Posterior cingulate gyrus (tissue), 11 donors: ENCODE measurements around the gene VSIG10L.

ENCODE experiments used
- DNase-seq, 10 donors: peaks; one replicate each; pipeline versions ENCODE4 v3.0.0 to v3.0.0-alpha.2; 2020 to 2021; ENCODE audit warnings: mixed read lengths in 3 of 10
- intact Hi-C: fragments of 100-400 bp; cut with DNase I; formaldehyde crosslinking; loops from one replicate; pipeline ENCODE4 v1.15.1; 2023

The VSIG10L gene

GRCh38 chr19:51321799-51322198 lies 20.1 kb downstream of the VSIG10L start:
- intact Hi-C loops = no loop called here
- no peak for DNase-seq

- peak in 3 of 10 donors; percentile 42 to 90 (median 80) for DNase-seq
- intact Hi-C loops = no loop called here
These were observed 21.7 kb downstream of the VSIG10L start for GRCh38 chr19:51320280-51320657.

- intact Hi-C loops = no loop called here
These were observed 22.2 kb downstream of the VSIG10L start for GRCh38 chr19:51319649-51320279.

GRCh38 chr19:51318687-51319648 lies 23.0 kb downstream of the VSIG10L start:
- DNase-seq = no peak
- intact Hi-C loops = no loop called here

More at GRCh38 chr19:51319649-51320279, 22.2 kb downstream of the VSIG10L start:
- no peak for DNase-seq

- intact Hi-C loops = no loop called here
- no peak for DNase-seq
These were observed 24.0 kb downstream of the VSIG10L start for GRCh38 chr19:51317968-51318367.

- peak in 1 of 10 donors; percentile 70 for DNase-seq
- intact Hi-C loops = no loop called here
These were observed 24.6 kb downstream of the VSIG10L start for GRCh38 chr19:51317376-51317775.

- intact Hi-C loops = no loop called here
- no peak for DNase-seq
These were observed 25.3 kb downstream of the VSIG10L start for GRCh38 chr19:51316688-51317087.

GRCh38 chr19:51311351-51312257 lies 30.3 kb downstream of the VSIG10L start, which contains the start of gene IGLON5:
IGLON5 (plus strand) TSS chr19:51311644; CDS start chr19:51311848, 204 bp downstream.
- DNase-seq = peak in 1 of 10 donors; percentile 57
- intact Hi-C loops = no loop called here

- no peak for DNase-seq
These were observed 36.5 kb downstream of the VSIG10L start for GRCh38 chr19:51305479-51305878.

GRCh38 chr19:51301266-51301665 lies 40.7 kb downstream of the VSIG10L start:
- intact Hi-C loops = no loop called here
- DNase-seq = no peak

More at GRCh38 chr19:51305479-51305878, 36.5 kb downstream of the VSIG10L start:
- intact Hi-C loops = no loop called here

GRCh38 chr19:51297406-51297805 lies 44.5 kb downstream of the VSIG10L start:
- intact Hi-C loops = no loop called here
- DNase-seq = no peak

GRCh38 chr19:51296336-51297093 lies 45.4 kb downstream of the VSIG10L start:
- intact Hi-C loops = no loop called here
- DNase-seq = no peak

- no peak for DNase-seq
- intact Hi-C loops = no loop called here
These were observed 46.4 kb downstream of the VSIG10L start for GRCh38 chr19:51295382-51296126.

- intact Hi-C loops = no loop called here
These were observed 47.0 kb downstream of the VSIG10L start for GRCh38 chr19:51294977-51295375.

GRCh38 chr19:51294211-51294976 lies 47.5 kb downstream of the VSIG10L start:
- no peak for DNase-seq
- intact Hi-C loops = no loop called here

More at GRCh38 chr19:51294977-51295375, 47.0 kb downstream of the VSIG10L start:
- no peak for DNase-seq

- no peak for DNase-seq
- intact Hi-C loops = no loop called here
These were observed 48.2 kb downstream of the VSIG10L start for GRCh38 chr19:51293571-51294210.

- intact Hi-C loops = no loop called here
- DNase-seq = peak in 3 of 10 donors; percentile 28 to 87 (median 86)
These were observed 49.0 kb downstream of the VSIG10L start for GRCh38 chr19:51292971-51293370.

GRCh38 chr19:51289635-51290034 lies 52.3 kb downstream of the VSIG10L start:
- no peak for DNase-seq
- intact Hi-C loops = no loop called here
